Astrocyte of the cerebellum (primary cell): ENCODE data around the gene FERMT2.

Source experiments
- DNase-seq: peaks from one replicate; pipeline ENCODE4 v3.0.0-alpha.2; 2011; ENCODE audit warnings: low read depth
- H3K4me3 ChIP-seq: 2 replicates; pipeline ENCODE4 v1.5.1; 2011; ENCODE audit warnings: mild to moderate bottlenecking, low read depth, low read length, moderate library complexity
- in situ Hi-C: cut with HindIII; loops from 2 replicates; pipeline ENCODE4 v1.10.0; 2017; ENCODE audit warnings: low sequenced_read_pairs
- TF ChIP-seq, protein P1 (sequence below): IDR thresholded peaks from 2 replicates; pipeline ENCODE4 v1.5.1; 2012; ENCODE audit warnings: low read length, low read depth, moderate library complexity, mild to moderate bottlenecking; ENCODE audit errors: missing control alignments

The FERMT2 gene

DNA sequence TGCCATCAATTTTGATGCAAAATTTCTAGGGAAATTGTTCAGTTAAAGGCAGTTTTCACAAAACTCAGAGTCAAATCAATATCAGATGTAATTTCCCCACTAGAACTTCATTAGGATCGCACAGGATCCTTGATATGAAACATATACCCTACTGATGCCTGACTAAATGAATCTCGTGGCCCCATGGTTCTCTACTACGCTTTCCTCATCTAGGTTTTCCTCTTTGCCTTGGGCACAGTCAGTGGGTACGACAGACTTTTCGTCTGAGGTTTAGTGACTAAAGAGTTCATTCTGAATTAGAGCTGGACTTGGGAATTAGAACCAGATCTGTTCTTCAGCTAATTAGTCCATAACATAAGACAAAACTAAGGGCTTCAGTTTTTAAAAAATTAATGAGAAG is 117.0 kb downstream of the FERMT2 start:
- in situ Hi-C loops = no loop called here
- no peak overlapping the region for H3K4me3 ChIP-seq
- TF ChIP-seq, protein P1, sequence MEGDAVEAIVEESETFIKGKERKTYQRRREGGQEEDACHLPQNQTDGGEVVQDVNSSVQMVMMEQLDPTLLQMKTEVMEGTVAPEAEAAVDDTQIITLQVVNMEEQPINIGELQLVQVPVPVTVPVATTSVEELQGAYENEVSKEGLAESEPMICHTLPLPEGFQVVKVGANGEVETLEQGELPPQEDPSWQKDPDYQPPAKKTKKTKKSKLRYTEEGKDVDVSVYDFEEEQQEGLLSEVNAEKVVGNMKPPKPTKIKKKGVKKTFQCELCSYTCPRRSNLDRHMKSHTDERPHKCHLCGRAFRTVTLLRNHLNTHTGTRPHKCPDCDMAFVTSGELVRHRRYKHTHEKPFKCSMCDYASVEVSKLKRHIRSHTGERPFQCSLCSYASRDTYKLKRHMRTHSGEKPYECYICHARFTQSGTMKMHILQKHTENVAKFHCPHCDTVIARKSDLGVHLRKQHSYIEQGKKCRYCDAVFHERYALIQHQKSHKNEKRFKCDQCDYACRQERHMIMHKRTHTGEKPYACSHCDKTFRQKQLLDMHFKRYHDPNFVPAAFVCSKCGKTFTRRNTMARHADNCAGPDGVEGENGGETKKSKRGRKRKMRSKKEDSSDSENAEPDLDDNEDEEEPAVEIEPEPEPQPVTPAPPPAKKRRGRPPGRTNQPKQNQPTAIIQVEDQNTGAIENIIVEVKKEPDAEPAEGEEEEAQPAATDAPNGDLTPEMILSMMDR = no peak
- DNase-seq = no peak

DNA sequence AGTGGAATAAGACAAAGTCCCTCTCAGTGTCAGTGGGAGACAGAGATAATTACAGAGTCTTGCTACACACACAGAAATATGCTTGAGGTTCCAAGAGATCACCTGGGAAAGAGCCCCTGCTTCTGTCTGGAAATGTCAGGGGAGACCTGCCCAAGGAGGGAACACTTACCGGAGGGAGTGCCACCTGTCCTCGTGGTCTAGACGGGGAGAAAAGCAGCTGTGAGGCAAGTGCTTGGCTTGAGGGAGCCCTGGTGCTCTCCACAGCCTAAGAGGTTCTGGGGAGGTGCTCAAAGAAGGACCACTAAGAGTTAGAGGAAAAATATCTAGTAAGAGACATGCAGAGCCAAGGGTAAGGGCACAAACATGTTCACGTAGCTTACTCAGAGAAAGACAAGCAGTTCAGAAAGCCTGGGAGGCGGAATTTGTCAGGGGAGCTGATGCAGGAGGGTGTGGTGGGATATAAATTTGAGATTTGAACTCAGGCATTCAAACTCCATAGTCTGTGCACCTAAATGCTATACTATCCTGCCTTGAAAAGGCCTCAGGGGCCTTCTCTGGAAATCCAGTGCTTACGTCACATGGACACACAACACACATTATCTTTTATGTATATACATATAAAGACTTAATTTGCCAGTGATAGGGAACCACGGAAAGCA is 121.2 kb downstream of the FERMT2 start:
- no peak for DNase-seq
- in situ Hi-C loops = no loop called here
- TF ChIP-seq, protein P1 = no peak
- no peak overlapping the region for H3K4me3 ChIP-seq

DNA sequence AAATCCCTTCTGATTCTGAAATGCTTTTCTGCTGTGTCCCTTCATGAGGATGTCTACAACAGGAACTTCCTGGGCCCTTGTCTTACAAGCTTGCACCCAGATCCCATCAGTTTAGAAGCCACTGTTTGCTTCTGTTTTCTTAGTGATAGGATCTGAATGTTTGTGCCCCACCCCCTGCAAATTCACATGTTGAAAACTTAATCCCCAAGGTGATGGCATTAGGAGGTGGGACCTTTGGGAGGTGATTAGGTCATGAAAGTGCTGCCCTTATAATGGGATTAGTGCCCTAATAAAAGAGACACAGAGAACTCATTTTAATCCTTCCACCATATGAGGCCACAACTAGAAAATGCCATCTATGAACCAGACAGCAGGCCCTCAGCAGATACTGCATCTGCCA is 123.4 kb downstream of the FERMT2 start:
- no peak overlapping the region for H3K4me3 ChIP-seq
- no peak for DNase-seq
- in situ Hi-C loops = no loop called here
- TF ChIP-seq, protein P1 = no peak

DNA sequence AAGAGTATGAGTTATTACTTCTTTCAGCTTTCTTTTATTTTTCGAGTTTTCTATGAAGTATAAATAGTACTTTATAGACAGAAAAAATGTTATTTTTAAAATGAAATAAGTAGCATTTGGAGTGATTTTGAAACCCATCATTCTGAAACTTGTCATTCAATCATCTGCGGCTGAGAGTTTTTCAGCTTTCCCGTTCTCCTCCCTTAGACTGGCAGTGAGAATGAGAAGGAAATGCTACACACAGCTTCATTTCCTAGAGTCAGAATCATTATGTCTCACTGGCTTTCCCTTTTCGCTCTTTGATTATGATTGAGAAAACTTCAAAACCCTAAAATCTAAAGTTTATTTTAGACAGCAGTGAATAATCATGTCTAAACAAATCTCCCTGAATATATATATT is 125.8 kb downstream of the FERMT2 start:
- in situ Hi-C loops = no loop called here
- TF ChIP-seq, protein P1 = no peak
- no peak overlapping the region for H3K4me3 ChIP-seq
- no peak for DNase-seq

DNA sequence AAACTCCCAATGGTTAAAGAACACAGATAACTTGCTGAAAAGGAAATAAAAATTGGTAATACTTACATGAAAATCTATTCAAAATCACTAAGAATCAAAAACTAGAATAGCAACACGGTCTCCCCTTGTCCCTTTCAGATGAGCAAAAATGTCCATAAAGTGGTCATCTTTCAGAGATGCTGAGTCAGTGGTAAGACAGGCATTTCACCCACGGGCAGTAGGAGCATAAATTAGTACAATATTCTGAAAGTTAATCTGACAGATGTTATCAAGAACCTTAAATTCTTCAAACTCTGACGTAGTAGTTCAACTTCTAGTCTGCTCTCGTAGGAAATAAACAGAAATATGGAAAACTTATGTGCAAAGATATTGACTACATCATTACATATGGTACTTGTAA is 126.4 kb downstream of the FERMT2 start:
- TF ChIP-seq, protein P1 = no peak
- DNase-seq = no peak
- no peak overlapping the region for H3K4me3 ChIP-seq
- in situ Hi-C loops = no loop called here

DNA sequence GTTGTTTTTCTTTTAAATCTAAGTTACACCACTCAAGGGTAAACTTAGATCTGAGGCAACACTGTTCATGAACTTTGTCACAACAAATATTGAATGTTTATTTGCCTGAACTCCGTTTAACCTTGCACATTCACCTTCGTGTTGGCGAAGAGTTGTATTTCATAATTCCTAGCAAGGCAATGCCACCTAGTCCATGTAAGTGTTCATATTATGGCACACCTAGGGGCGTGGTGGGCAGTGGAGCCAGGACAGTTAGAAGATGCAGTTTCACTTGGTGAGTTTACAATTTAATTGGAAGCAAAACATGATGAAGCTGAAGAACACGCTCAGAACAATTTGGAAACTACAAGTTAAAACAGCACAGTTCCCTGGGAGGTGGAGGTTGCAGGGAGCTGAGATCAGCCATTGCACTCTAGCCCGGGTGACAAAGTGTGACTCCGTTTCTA is 129.0 kb downstream of the FERMT2 start:
- in situ Hi-C loops = no loop called here
- TF ChIP-seq, protein P1 = no peak
- H3K4me3 ChIP-seq = no peak overlapping the region
- no peak for DNase-seq
